Neural progenitor cell (in vitro differentiated cells): ENCODE data around the gene GOPC. TPM values are rescaled to one million over a fixed set of nuclear protein-coding genes. Genes with fewer than 3 reads are reported as not detected.
A peak's percentile ranks its signal among the peaks of the same experiment; 100 is the strongest.

ENCODE experiments used
- DNase-seq: peaks from one replicate; pipeline ENCODE4 v3.0.0-alpha.2; 2016; ENCODE audit warnings: low spot score
- H2AFZ ChIP-seq: fragments of 200-600 bp; sonication (generic); replicated peaks from 2 replicates; pipeline ENCODE4 v1.6.1; 2016; ENCODE audit warnings: antibody characterized with exemption
- H3F3A ChIP-seq: fragments of 200-600 bp; sonication (generic); 2 replicates; pipeline ENCODE4 v1.6.1; 2016; ENCODE audit warnings: antibody characterized with exemption, low read depth
- H3K27ac ChIP-seq: fragments of 200-600 bp; sonication (generic); 2 replicates; pipeline ENCODE4 v1.5.1; 2016; ENCODE audit warnings: mild to moderate bottlenecking
- H3K27me3 ChIP-seq: fragments of 200-600 bp; sonication (generic); 2 replicates; pipeline ENCODE4 v1.6.1; 2016; ENCODE audit warnings: mild to moderate bottlenecking, moderate library complexity
- H3K36me3 ChIP-seq: fragments of 200-600 bp; sonication (generic); 2 replicates; pipeline ENCODE4 v1.5.1; 2016
- H3K4me1 ChIP-seq: fragments of 200-600 bp; sonication (generic); 2 replicates; pipeline ENCODE4 v1.6.1; 2016; ENCODE audit warnings: mixed run types
- H3K4me2 ChIP-seq: fragments of 200-600 bp; sonication (generic); 2 replicates; pipeline ENCODE4 v1.6.1; 2016
- H3K4me3 ChIP-seq: fragments of 200-600 bp; sonication (generic); 2 replicates; pipeline ENCODE4 v1.5.1; 2016
- H3K79me2 ChIP-seq: fragments of 200-600 bp; sonication (generic); 2 replicates; pipeline ENCODE4 v1.6.1; 2016; ENCODE audit warnings: low read depth
- H3K9ac ChIP-seq: fragments of 200-600 bp; sonication (generic); 2 replicates; pipeline ENCODE4 v1.6.1; 2016
- H3K9me3 ChIP-seq: fragments of 200-600 bp; sonication (generic); 2 replicates; pipeline ENCODE4 v1.5.1; 2016; ENCODE audit warnings: low read depth
- H4K20me1 ChIP-seq: fragments of 200-600 bp; sonication (generic); 2 replicates; pipeline ENCODE4 v1.6.1; 2016; ENCODE audit warnings: low read depth
- H3K27ac Mint-ChIP-seq: 3 replicates; pipeline ENCODE4 v1.8.0; 2021; ENCODE audit warnings: mixed read lengths
- H3K27me3 Mint-ChIP-seq: 2 replicates; pipeline ENCODE4 v1.8.0; 2022; ENCODE audit warnings: low read depth, mild to moderate bottlenecking, inconsistent platforms, moderate library complexity, mixed read lengths; ENCODE audit not compliant: insufficient read depth
- H3K36me3 Mint-ChIP-seq: 3 replicates; pipeline ENCODE4 v1.8.0; 2021; ENCODE audit warnings: mixed read lengths
- H3K4me1 Mint-ChIP-seq: 3 replicates; pipeline ENCODE4 v1.8.0; 2021; ENCODE audit warnings: mixed read lengths
- H3K4me3 Mint-ChIP-seq: 3 replicates; pipeline ENCODE4 v1.8.0; 2021; ENCODE audit warnings: mild to moderate bottlenecking, moderate library complexity, mixed read lengths
- H3K9me3 Mint-ChIP-seq: 3 replicates; pipeline ENCODE4 v1.8.0; 2020; ENCODE audit warnings: mixed read lengths
- EZH2 ChIP-seq: fragments of 200-600 bp; sonication (generic); IDR thresholded peaks from 2 replicates; pipeline ENCODE4 v1.6.1; 2017; ENCODE audit warnings: antibody characterized with exemption, mild to moderate bottlenecking, moderate library complexity
- EZH2phosphoT487 ChIP-seq: fragments of 200-600 bp; sonication (generic); IDR thresholded peaks from 2 replicates; pipeline ENCODE4 v1.6.1; 2017; ENCODE audit warnings: antibody characterized with exemption
- total RNA-seq: library from RNA; depleted of rRNA; stranded (reverse); fragments of >200 nt; gene quantifications from 2 replicates; pipeline ENCODE4 v1.2.3, GENCODE V29; 2015; ENCODE audit warnings: low replicate concordance
- TF ChIP-seq, protein P1 (sequence below): fragments of 200-600 bp; sonication (generic); IDR thresholded peaks from 2 replicates; pipeline ENCODE4 v1.5.1; 2017; ENCODE audit warnings: antibody characterized with exemption, mild to moderate bottlenecking

Gene GOPC
- total RNA-seq, 1 donor from 2014 or later, result 39.2 TPM

DNA sequence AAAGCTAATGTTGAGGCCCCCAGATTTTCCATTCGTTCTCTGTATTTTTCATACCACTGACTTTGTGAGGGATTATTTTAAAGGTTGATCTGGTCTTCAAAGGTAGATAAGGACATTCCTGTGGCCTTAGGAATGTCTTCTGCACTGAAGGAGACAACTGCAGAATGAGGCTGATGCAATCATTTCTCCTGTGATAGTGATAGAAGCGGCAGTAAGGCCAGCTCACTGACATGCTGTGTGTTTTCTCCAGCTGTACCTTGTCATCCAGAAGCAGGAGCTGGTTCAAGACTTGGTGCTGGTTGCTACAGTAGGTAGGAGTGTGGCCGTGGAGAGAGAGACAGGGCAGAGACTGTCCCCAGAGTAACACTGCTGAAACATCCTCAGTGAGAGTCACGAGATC, 66.0 kb downstream of the GOPC start:
- H3K4me3 Mint-ChIP-seq, result no peak overlapping the region
- Histone ChIP-seq H3F3A (no peaks in the 10 kb centered on the region), H2AFZ (no peak overlapping the region), H3K9ac (no peak overlapping the region), H4K20me1 (no peaks in the 10 kb centered on the region), H3K4me3 (no peak overlapping the region), H3K27ac (no peak overlapping the region), H3K4me2 (no peak overlapping the region), H3K27me3 (no peaks in the 10 kb centered on the region), H3K4me1 (peaks cover 11% of the 10 kb centered on the region), H3K36me3 (no peaks in the 10 kb centered on the region), H3K9me3 (no peaks in the 10 kb centered on the region), H3K79me2 (no peaks in the 10 kb centered on the region)
- no peaks in the 10 kb centered on the region for H3K9me3 Mint-ChIP-seq
- H3K36me3 Mint-ChIP-seq, result peaks cover 4% of the 10 kb centered on the region
- peaks cover 13% of the 10 kb centered on the region for H3K4me1 Mint-ChIP-seq
- no peak overlapping the region for H3K27ac Mint-ChIP-seq
- TF ChIP-seq, protein P1, sequence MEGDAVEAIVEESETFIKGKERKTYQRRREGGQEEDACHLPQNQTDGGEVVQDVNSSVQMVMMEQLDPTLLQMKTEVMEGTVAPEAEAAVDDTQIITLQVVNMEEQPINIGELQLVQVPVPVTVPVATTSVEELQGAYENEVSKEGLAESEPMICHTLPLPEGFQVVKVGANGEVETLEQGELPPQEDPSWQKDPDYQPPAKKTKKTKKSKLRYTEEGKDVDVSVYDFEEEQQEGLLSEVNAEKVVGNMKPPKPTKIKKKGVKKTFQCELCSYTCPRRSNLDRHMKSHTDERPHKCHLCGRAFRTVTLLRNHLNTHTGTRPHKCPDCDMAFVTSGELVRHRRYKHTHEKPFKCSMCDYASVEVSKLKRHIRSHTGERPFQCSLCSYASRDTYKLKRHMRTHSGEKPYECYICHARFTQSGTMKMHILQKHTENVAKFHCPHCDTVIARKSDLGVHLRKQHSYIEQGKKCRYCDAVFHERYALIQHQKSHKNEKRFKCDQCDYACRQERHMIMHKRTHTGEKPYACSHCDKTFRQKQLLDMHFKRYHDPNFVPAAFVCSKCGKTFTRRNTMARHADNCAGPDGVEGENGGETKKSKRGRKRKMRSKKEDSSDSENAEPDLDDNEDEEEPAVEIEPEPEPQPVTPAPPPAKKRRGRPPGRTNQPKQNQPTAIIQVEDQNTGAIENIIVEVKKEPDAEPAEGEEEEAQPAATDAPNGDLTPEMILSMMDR, result no peak
- TF ChIP-seq EZH2 (no peak), EZH2phosphoT487 (no peak)
- no peak for DNase-seq
- H3K27me3 Mint-ChIP-seq, result no peaks in the 10 kb centered on the region

DNA sequence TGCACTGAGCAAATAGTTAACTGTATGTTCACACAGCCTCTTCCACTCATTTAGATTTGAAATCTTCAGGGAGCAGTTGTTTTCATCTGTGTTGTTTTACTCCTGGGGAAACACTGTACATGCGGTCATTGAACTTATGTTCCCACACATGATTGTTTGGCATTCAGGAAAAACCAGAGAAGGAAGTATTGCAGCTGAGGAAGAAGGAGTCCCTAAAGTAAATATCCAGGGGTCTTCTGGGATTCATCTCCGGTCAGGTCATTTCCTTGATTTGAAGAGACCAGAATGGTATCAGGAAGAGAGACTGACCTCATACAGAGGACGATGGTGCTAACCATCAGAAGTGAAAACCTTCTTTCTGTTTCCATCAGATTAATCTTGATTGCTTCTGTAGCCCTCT, 67.3 kb downstream of the GOPC start:
- Histone ChIP-seq H3K27ac (no peak overlapping the region), H3K4me2 (peak overlapping the region; percentile 51), H2AFZ (peak overlapping the region; percentile 15), H3K9ac (no peak overlapping the region), H3K36me3 (no peaks in the 10 kb centered on the region), H3F3A (no peaks in the 10 kb centered on the region), H3K9me3 (no peaks in the 10 kb centered on the region), H4K20me1 (no peaks in the 10 kb centered on the region), H3K79me2 (no peaks in the 10 kb centered on the region), H3K4me1 (peaks cover 11% of the 10 kb centered on the region), H3K4me3 (no peak overlapping the region), H3K27me3 (no peaks in the 10 kb centered on the region)
- no peak for TF ChIP-seq EZH2
- TF ChIP-seq, protein P1, result no peak
- TF ChIP-seq EZH2phosphoT487, result no peak
- Mint-ChIP-seq H3K9me3 (no peaks in the 10 kb centered on the region), H3K4me3 (no peak overlapping the region), H3K4me1 (peaks cover 18% of the 10 kb centered on the region), H3K27ac (no peak overlapping the region), H3K27me3 (peaks cover 2% of the 10 kb centered on the region), H3K36me3 (peaks cover 2% of the 10 kb centered on the region)
- no peak for DNase-seq

DNA sequence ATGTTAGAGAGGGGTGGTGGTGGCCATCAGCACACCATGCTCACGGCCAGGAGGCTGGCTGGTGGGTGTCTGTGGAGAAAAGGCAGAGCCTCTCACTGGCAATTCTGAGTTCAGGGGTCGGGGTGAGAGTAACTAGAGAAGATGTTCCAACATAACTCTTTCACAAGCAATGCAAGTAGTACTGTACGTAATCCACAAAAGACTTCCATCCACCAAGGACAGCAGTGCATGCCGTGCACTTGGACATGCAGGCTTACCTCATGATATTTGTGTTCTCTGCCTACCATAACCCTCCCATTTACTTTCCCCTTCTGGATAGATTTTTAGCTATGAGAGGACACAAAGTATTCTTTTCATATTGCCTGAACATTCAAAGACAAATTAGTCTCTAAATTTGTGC, 68.5 kb downstream of the GOPC start:
- peaks cover under 1% of the 10 kb centered on the region for H3K36me3 Mint-ChIP-seq
- no peak overlapping the region for H3K4me3 ChIP-seq
- no peak overlapping the region for H3K27ac ChIP-seq
- H3F3A ChIP-seq, result no peaks in the 10 kb centered on the region
- no peak overlapping the region for H3K4me2 ChIP-seq
- H3K27ac Mint-ChIP-seq, result no peak overlapping the region
- no peak overlapping the region for H2AFZ ChIP-seq
- H3K9me3 Mint-ChIP-seq, result no peaks in the 10 kb centered on the region
- no peaks in the 10 kb centered on the region for H3K27me3 ChIP-seq
- H3K9ac ChIP-seq, result no peak overlapping the region
- H3K4me1 ChIP-seq, result peaks cover 11% of the 10 kb centered on the region
- H3K79me2 ChIP-seq, result no peaks in the 10 kb centered on the region
- H3K36me3 ChIP-seq, result no peaks in the 10 kb centered on the region
- no peaks in the 10 kb centered on the region for H3K9me3 ChIP-seq
- no peak overlapping the region for H3K4me3 Mint-ChIP-seq
- TF ChIP-seq, protein P1, result no peak
- no peak for TF ChIP-seq EZH2phosphoT487
- TF ChIP-seq EZH2, result no peak
- no peak for DNase-seq
- H3K4me1 Mint-ChIP-seq, result peaks cover 18% of the 10 kb centered on the region
- H3K27me3 Mint-ChIP-seq, result peaks cover 2% of the 10 kb centered on the region
- no peaks in the 10 kb centered on the region for H4K20me1 ChIP-seq
